Measurements from ENCODE around the gene ITGAL. TPM values are rescaled to one million over a fixed set of nuclear protein-coding genes. Genes with fewer than 3 reads are reported as not detected.
"Not testable (repeated sequence)": the region's sequence is repeated elsewhere in the genome, so short reads cannot be mapped to it uniquely, and the experiment has no call there.

The ITGAL gene
- total and polyA plus RNA-seq, 2 of the 8 experiments (the other 6 are each of a cell fraction or from before 2014, with no cell fraction given), result not detected

DNA sequence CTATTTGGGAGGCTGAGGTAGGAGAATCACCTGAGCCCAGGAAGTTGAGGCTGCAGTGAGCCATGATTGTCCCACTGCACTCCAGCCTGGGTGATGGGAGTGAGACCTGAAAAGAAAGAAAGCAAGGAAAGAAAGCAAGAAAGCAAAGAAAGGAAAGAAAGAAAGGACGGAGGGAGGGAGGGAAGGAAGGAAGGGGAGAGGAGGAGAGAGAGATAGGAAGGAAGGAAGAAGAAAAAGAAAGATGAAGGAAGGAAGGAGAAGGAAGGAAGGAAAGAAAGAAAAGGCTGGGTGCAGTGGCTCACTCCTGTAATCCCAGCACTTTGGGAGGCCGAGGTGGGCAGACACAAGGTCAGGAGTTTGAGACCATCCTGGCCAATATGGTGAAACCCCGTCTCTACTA is 5.2 kb downstream of the ITGAL start:
- DNase-seq (ENCODE audit: low read depth in 1 of 2, low spot score in 2 of 2); H2AFZ ChIP-seq (ENCODE audit: low read length); H3K4me2 ChIP-seq (ENCODE audit: insufficient read depth in 1 of 2, low read depth in 2 of 2, low read length in 2 of 2); H3K23ac ChIP-seq (ENCODE audit: insufficient read length); H4K91ac ChIP-seq (replicated peaks; ENCODE audit: insufficient read length, low read length); H3K79me1 ChIP-seq (ENCODE audit: low read depth, low read length); H3K4me1 ChIP-seq (replicated peaks in 1 of 4; ENCODE audit: control insufficient read depth in 3 of 4, insufficient read depth in 4 of 4, low read length in 3 of 4); H3K4me3 ChIP-seq (ENCODE audit: extremely low read depth in 1 of 4, insufficient read depth in 2 of 4, low read depth in 3 of 4, low read length in 4 of 4); H2BK5ac ChIP-seq (ENCODE audit: low read depth, low read length); H3K9me3 ChIP-seq (ENCODE audit: insufficient read depth in 2 of 2, low read depth in 1 of 2, low read length in 1 of 2); H2AK5ac ChIP-seq (ENCODE audit: low read depth, low read length); H2BK20ac ChIP-seq (ENCODE audit: low read length); H4K5ac ChIP-seq (ENCODE audit: insufficient read length, low read depth, low read length); H3K18ac ChIP-seq (ENCODE audit: extremely low read depth, low read length); H3K23me2 ChIP-seq (ENCODE audit: low read depth, low read length); H4K20me1 ChIP-seq (replicated peaks in 1 of 2; ENCODE audit: control insufficient read depth in 1 of 2, insufficient read depth in 2 of 2, low read length in 2 of 2); H3K4ac ChIP-seq (replicated peaks; ENCODE audit: insufficient read length, low read depth, low read length); H3K79me2 ChIP-seq (ENCODE audit: control insufficient read depth in 1 of 2, insufficient read depth in 2 of 2, low read length in 2 of 2); H4K8ac ChIP-seq (ENCODE audit: extremely low read depth, insufficient read depth, low read length); H3K14ac ChIP-seq (ENCODE audit: insufficient read length); H2BK120ac ChIP-seq (replicated peaks; ENCODE audit: low read depth, low read length); H3K27ac ChIP-seq (ENCODE audit: low read depth, low read length); H3K56ac ChIP-seq (replicated peaks; ENCODE audit: insufficient read length, low read depth, low read length); FAIRE-seq; H3K9ac ChIP-seq (replicated peaks in 1 of 4; ENCODE audit: extremely low read depth in 1 of 4, low read depth in 3 of 4, low read length in 3 of 4); H2BK15ac ChIP-seq (ENCODE audit: low read length); H2BK12ac ChIP-seq (ENCODE audit: low read depth, low read length); H3K36me3 ChIP-seq (ENCODE audit: control insufficient read depth in 2 of 4, insufficient read depth in 4 of 4, low read length in 3 of 4); H3K27me3 ChIP-seq (replicated peaks in 1 of 4; ENCODE audit: control insufficient read depth in 3 of 4, extremely low read depth in 1 of 4, insufficient read depth in 3 of 4, low read length in 3 of 4): not testable (repeated sequence)
- 93% methylated on average over 3 of the region's 3 CpGs; no CpG with 5 or more reads in 1 of the 2 experiments for WGBS, 2 experiments (ENCODE audit: extremely low coverage in 1 of 2, insufficient coverage in 1 of 2, insufficient read length in 1 of 2, insufficient replicate concordance in 2 of 2, low coverage in 1 of 2, low lambda C conversion rate in 2 of 2, missing lambda C conversion rate in 1 of 2)
- ChIA-PET POLR2A (ENCODE audit: partially characterized antibody) (interaction anchor here (0.6 kb wide), 1 partner anchor 17 kb away, joined by 5 read pairs; no protein-coding TSS in a partner anchor), CTCF (ENCODE audit: partially characterized antibody) (interaction anchor here (0.7 kb wide), 1 partner anchor 120 kb away, joined by 3 read pairs; no protein-coding TSS in a partner anchor)
